Sigmoid colon (tissue), 4 donors: ENCODE data around the gene METRNL.
"Not testable (repeated sequence)": the region's sequence is repeated elsewhere in the genome, so short reads cannot be mapped to it uniquely, and the experiment has no call there.

Source experiments
- CTCF ChIP-seq, 4 experiments: fragments of 450-650 bp in 3 of 4; fragments of 200-600 bp in 1 of 4; IDR thresholded peaks; one replicate each; pipeline ENCODE4 v1.5.1; 2016 to 2019; ENCODE audit warnings: antibody characterized with exemption in 4 of 4, mild to moderate bottlenecking in 3 of 4, moderate library complexity in 2 of 4
- EP300 ChIP-seq, 4 donors: sonication (generic); formaldehyde crosslinking; IDR thresholded peaks; one replicate each; pipeline ENCODE4 v1.6.1; 2017; ENCODE audit warnings: antibody characterized with exemption in 4 of 4

- TF ChIP-seq EP300, CTCF (IDR thresholded peaks at IDR 0.05): not testable (repeated sequence)
Observed at GRCh38 chr17:83134456-83134855, 55.0 kb downstream of the METRNL start.
